BJ (cell line): ENCODE measurements around the gene CEACAM16. TPM values are rescaled to one million over a fixed set of nuclear protein-coding genes. Genes with fewer than 3 reads are reported as not detected.
"Not testable (repeated sequence)": the region's sequence is repeated elsewhere in the genome, so short reads cannot be mapped to it uniquely, and the experiment has no call there.

ENCODE experiments used
- CTCF ChIA-PET: fragments of 350-600 bp; formaldehyde crosslinking; extraction: SDS; loops from one replicate; lab custom pipeline; 2021; ENCODE audit warnings: antibody characterized with exemption, inconsistent platforms; lab: Yijun Ruan, JAX
- POLR2A ChIA-PET: fragments of 300-600 bp; sonication (Branson Sonifier 250); formaldehyde crosslinking; extraction: SDS; loops from one replicate; lab custom pipeline; 2021; ENCODE audit warnings: antibody characterized with exemption; lab: Charles Lee
- DNase-seq: peaks from one replicate; pipeline ENCODE4 v3.0.0-alpha.2; 2011; ENCODE audit warnings: low read depth
- H3K27me3 ChIP-seq: 2 replicates; pipeline ENCODE4 v1.6.0; 2011; ENCODE audit warnings: low read length; ENCODE audit not compliant: control insufficient read depth, insufficient read depth
- H3K36me3 ChIP-seq: 2 replicates; pipeline ENCODE4 v1.5.1; 2011; ENCODE audit warnings: low read length; ENCODE audit not compliant: control insufficient read depth, insufficient read depth
- H3K4me3 ChIP-seq: 2 replicates; pipeline ENCODE4 v1.5.1; 2011; ENCODE audit warnings: low read depth, mild to moderate bottlenecking, control low read depth, low read length
- CTCF ChIP-seq: IDR thresholded peaks from 2 replicates; pipeline ENCODE4 v1.5.1; 2011; ENCODE audit warnings: low read depth, mild to moderate bottlenecking, control low read depth, inconsistent platforms, low read length, moderate library complexity; ENCODE audit not compliant: insufficient read depth
- polyA plus RNA-seq: library from polyadenylated mRNA; depleted of rRNA; stranded (reverse); fragments of >200 nt; gene quantifications from 2 replicates; pipeline ENCODE4 v1.2.3, GENCODE V29; 2011

Gene CEACAM16
- polyA plus RNA-seq, 1 experiment = not detected

DNA sequence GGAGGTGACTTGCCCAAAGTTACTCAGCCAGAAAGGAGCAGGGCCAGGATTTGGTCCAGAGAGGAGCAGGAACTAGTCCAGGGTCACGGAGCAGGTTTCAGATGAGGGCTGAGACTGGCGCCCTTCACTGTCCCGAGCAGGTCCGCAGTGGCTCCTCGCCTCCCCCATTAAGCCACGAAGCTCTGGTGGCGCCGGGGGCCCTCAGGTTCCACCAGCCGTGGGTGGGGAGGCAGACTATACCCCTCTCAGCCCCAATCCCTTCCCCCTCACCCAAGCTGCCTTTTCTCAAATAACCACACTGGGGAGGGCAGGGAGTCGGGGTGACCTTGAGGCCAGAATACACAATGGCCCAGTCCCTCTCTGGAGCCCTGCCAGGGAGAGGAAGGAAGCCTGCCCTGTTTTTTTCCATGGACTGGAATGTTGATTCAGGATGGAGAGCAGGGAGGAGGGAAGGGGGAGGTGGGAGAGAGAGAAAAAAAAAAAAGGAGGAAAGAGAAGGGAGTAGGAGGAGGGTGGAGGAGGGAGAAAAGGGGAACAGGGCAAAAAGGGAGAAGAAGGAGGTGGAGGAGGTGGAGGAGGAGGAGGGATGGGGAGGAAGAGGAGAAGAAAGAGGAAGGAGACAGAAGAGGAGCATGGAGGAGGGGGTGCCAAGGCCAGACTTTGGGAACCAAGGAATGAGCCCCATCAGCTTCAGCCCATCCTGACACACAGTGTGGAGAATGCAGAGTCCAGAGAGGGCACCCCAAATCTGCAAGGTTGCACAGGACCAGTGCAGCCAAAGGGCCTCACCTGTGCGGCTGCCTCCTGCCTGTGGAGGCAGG is 19.7 kb downstream of the CEACAM16 start:
- ChIA-PET POLR2A (no interaction called here), CTCF (interaction anchor here (1.0 to 10.1 kb wide), 2 partner anchors 50 to 66 kb away, joined by 4 to 369 read pairs; no protein-coding TSS in a partner anchor)
- H3K27me3 ChIP-seq = no peaks in the 10 kb centered on the region
- H3K4me3 ChIP-seq = no peak overlapping the region
- DNase-seq = no peak
- TF ChIP-seq CTCF = no peak
- H3K36me3 ChIP-seq = no peaks in the 10 kb centered on the region; the same call in 1 of the 2 replicates

DNA sequence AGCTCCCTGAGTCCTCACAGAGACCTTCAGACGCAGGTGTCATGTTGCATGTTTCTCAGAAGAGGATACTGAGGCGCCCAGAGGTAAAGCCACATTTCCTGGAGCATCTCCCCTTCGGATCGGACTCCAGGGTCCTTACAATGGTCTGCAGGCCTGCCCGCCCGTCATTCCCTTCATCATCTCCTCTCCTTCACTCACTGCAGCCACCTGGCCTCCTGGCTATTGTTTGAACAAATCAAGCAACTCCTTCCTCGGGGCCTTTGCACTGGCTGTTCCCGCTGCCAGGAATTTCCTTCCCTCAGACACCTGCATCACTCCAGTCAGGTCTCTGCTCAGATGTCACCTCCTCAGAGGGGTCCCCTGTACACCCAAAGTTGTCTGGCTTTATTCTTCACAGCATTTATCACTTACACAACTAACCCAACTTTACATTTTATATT is 20.3 kb downstream of the CEACAM16 start:
- POLR2A ChIA-PET = no interaction called here
- no peak for TF ChIP-seq CTCF
- Histone ChIP-seq H3K27me3 (no peaks in the 10 kb centered on the region), H3K36me3 (no peaks in the 10 kb centered on the region; the same call in 1 of the 2 replicates), H3K4me3 (no peak overlapping the region)
- CTCF ChIA-PET = interaction anchor here (10.1 kb wide), 1 partner anchor 49 kb away, joined by 369 read pairs; no protein-coding TSS in a partner anchor
- DNase-seq = no peak

DNA sequence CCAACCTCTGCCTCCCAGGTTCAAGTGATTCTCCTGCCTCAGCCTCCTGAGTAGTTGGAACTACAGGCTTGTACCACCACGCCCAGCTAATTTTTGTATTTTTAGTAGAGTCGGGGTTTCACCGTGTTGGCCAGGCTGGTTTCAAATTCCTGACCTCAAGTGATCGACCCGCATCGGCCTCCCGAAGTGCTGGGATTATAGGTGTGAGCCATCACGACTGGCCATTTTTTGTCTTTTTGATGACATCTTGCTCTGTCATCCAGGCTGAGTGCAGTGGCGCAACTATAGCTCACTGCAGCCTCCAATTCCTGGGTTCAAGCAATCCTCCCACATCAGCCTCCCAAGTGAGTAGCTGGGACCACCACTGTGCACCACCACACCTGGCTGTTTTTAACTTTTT is 21.4 kb downstream of the CEACAM16 start:
- POLR2A ChIA-PET, H3K36me3 ChIP-seq, DNase-seq, H3K27me3 ChIP-seq, H3K4me3 ChIP-seq: not testable (repeated sequence)
- CTCF ChIA-PET = interaction anchor here (0.7 to 10.1 kb wide), 5 partner anchors 30 to 150 kb away, joined by 3 to 369 read pairs (median 4); no protein-coding TSS in a partner anchor

- ChIA-PET CTCF (interaction anchor here (1.2 to 10.1 kb wide), 5 partner anchors 31 to 125 kb away, joined by 3 to 369 read pairs (median 6); partner anchors contain the start of gene NECTIN2), POLR2A (interaction anchor here (0.6 kb wide), 1 partner anchor 125 kb away, joined by 8 read pairs; no protein-coding TSS in a partner anchor)
- DNase-seq = no peak
- Histone ChIP-seq H3K4me3 (no peak overlapping the region), H3K36me3 (no peaks in the 10 kb centered on the region; the same call in 1 of the 2 replicates), H3K27me3 (no peaks in the 10 kb centered on the region)
- TF ChIP-seq CTCF = no peak
Measured at GRCh38 chr19:44720945-44721344, 22.0 kb downstream of the CEACAM16 start.

- POLR2A ChIA-PET = interaction anchor here (0.6 kb wide), 1 partner anchor 124 kb away, joined by 8 read pairs; no protein-coding TSS in a partner anchor
- not testable (repeated sequence) for H3K36me3 ChIP-seq, H3K27me3 ChIP-seq, H3K4me3 ChIP-seq, DNase-seq
- CTCF ChIA-PET = interaction anchor here (1.0 to 10.1 kb wide), 9 partner anchors 21 to 144 kb away, joined by 3 to 369 read pairs (median 6); partner anchors contain the start of gene NECTIN2
Measured at GRCh38 chr19:44721369-44721768, 22.4 kb downstream of the CEACAM16 start.
